OCI-LY1 (cell line): ENCODE data around the gene ME1.

Experiments used
- EZH2 ChIP-seq: fragments of 200-600 bp; sonication (generic), shearing (Covaris generic); IDR thresholded peaks from 2 replicates; pipeline ENCODE4 v1.8.0; 2017; ENCODE audit warnings: borderline replicate concordance, mixed run types, mild to moderate bottlenecking, antibody characterized with exemption, low read length, moderate library complexity, mixed read lengths
- TF ChIP-seq, protein P1 (sequence below): fragments of 200-600 bp; sonication (generic), shearing (Covaris generic); IDR thresholded peaks from 2 replicates; pipeline ENCODE4 v1.5.1; 2017; ENCODE audit warnings: mild to moderate bottlenecking, antibody characterized with exemption, low read length, moderate library complexity, mixed read lengths

DNA sequence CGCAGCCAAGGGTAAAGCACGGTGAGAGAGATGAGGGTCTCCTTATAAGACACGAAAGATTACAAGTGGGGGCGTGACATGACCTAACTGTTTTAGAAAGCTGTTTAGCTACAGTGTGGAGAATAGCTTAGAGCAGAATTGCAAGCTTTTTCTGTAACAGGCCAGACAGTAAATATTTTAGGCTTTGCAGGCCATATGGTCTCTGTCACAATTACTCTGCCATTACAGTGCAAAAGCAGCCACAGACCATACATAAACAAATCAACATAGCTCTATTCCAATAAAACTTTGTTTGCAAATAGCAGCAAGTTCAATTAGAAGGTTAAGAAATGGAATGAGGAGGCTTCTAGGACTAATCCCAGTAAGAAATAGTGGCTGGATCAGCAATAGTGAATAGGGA lies 254.6 kb downstream of the ME1 start:
- TF ChIP-seq, protein P1, sequence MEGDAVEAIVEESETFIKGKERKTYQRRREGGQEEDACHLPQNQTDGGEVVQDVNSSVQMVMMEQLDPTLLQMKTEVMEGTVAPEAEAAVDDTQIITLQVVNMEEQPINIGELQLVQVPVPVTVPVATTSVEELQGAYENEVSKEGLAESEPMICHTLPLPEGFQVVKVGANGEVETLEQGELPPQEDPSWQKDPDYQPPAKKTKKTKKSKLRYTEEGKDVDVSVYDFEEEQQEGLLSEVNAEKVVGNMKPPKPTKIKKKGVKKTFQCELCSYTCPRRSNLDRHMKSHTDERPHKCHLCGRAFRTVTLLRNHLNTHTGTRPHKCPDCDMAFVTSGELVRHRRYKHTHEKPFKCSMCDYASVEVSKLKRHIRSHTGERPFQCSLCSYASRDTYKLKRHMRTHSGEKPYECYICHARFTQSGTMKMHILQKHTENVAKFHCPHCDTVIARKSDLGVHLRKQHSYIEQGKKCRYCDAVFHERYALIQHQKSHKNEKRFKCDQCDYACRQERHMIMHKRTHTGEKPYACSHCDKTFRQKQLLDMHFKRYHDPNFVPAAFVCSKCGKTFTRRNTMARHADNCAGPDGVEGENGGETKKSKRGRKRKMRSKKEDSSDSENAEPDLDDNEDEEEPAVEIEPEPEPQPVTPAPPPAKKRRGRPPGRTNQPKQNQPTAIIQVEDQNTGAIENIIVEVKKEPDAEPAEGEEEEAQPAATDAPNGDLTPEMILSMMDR: no peak
- no peak for TF ChIP-seq EZH2
